Activated CD4-positive, alpha-beta T cell treated with anti-CD3 and anti-CD28 coated beads, Interleukin-2, amount 50 U/mL, for 16 hours (primary cell): ENCODE data around the gene STK32B.
"Not testable (repeated sequence)": the region's sequence is repeated elsewhere in the genome, so short reads cannot be mapped to it uniquely, and the experiment has no call there.

ENCODE experiments used
- DNase-seq: peaks from one replicate; pipeline ENCODE4 v3.0.0-alpha.2; 2020

Gene STK32B

GRCh38 chr4:5030927-5031326, 20.4 kb upstream of the STK32B start:
- no peak for DNase-seq

- no peak for DNase-seq
Measured at GRCh38 chr4:5032813-5033212, 18.5 kb upstream of the STK32B start.

- no peak for DNase-seq
Measured at GRCh38 chr4:5033281-5033841, 17.9 kb upstream of the STK32B start.

GRCh38 chr4:5034206-5034605, 17.1 kb upstream of the STK32B start:
- DNase-seq = no peak

GRCh38 chr4:5036239-5036638, 15.0 kb upstream of the STK32B start:
- DNase-seq = no peak

- DNase-seq = no peak
Measured at GRCh38 chr4:5037553-5038551, 13.4 kb upstream of the STK32B start.

- DNase-seq = no peak
Measured at GRCh38 chr4:5039800-5040199, 11.5 kb upstream of the STK32B start.

GRCh38 chr4:5040856-5041620, 10.2 kb upstream of the STK32B start:
- DNase-seq = no peak

GRCh38 chr4:5041699-5042098, 9.6 kb upstream of the STK32B start:
- DNase-seq = no peak

GRCh38 chr4:5043579-5043978, 7.7 kb upstream of the STK32B start:
- DNase-seq = no peak

- DNase-seq = no peak
Measured at GRCh38 chr4:5044341-5044740, 6.9 kb upstream of the STK32B start.

- no peak for DNase-seq
Measured at GRCh38 chr4:5045097-5045496, 6.2 kb upstream of the STK32B start.

- no peak for DNase-seq
Measured at GRCh38 chr4:5048721-5049120, 2.6 kb upstream of the STK32B start.

- peak; percentile 23 for DNase-seq
Measured at GRCh38 chr4:5050520-5051277, 581 bp upstream of the STK32B start.

GRCh38 chr4:5052204-5052702, 973 bp downstream of the STK32B start:
- no peak for DNase-seq

GRCh38 chr4:5052726-5053425, 1.6 kb downstream of the STK32B start:
- no peak for DNase-seq

- no peak for DNase-seq
Measured at GRCh38 chr4:5054532-5054931, 3.3 kb downstream of the STK32B start.

GRCh38 chr4:5055411-5055810, 4.1 kb downstream of the STK32B start:
- DNase-seq = no peak

- DNase-seq = no peak
Measured at GRCh38 chr4:5066101-5066500, 14.8 kb downstream of the STK32B start.

GRCh38 chr4:5066968-5067367, 15.7 kb downstream of the STK32B start:
- DNase-seq = not testable (repeated sequence)

GRCh38 chr4:5067908-5068307, 16.6 kb downstream of the STK32B start:
- no peak for DNase-seq

GRCh38 chr4:5069901-5070300, 18.6 kb downstream of the STK32B start:
- no peak for DNase-seq
